GM15510 (cell line): Measurements from ENCODE around the gene CCL27.

ENCODE experiments used
- POLR2A ChIP-seq: IDR thresholded peaks from 3 replicates; pipeline ENCODE4 v1.6.1; 2011; ENCODE audit warnings: borderline replicate concordance; ENCODE audit not compliant: insufficient read length; ENCODE audit errors: extremely low read depth

Gene CCL27

GRCh38 chr9:34662526-34663302 is at the start of gene CCL27:
Gene CCL27, minus strand, starts transcription at chr9:34662657. Its CDS starts 24 bp downstream, at chr9:34662633.
- TF ChIP-seq POLR2A: no peak

GRCh38 chr9:34712140-34712539 is 49.7 kb upstream of the CCL27 start:
- TF ChIP-seq POLR2A: no peak

DNA sequence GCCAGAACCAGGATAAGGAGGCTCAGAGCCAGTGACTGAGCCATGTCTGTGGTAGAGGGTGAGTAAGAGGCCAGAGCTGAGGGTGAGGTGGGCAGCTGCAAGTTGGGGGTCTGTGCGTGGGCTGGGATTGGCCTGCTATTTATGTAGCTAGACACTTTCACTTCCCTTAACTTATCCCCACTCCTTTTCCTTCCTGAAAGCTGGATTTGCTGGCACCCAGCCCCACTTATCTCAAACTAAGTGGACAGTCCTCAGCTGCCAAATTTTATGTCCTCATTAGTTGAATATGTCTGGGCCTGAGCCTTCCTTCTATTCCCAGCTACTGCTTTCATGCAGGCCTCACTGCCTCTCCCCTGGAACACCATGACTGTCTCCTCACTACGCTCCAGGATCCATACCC is 47.6 kb upstream of the CCL27 start, which contains the start of gene CCL21:
Gene CCL21 (minus strand): TSS at position 114 of the 400 bp plus-strand sequence. CDS start 70 bp downstream, at position 44.
- no peak for TF ChIP-seq POLR2A

GRCh38 chr9:34709196-34709978 is 46.9 kb upstream of the CCL27 start:
- TF ChIP-seq POLR2A: no peak

DNA sequence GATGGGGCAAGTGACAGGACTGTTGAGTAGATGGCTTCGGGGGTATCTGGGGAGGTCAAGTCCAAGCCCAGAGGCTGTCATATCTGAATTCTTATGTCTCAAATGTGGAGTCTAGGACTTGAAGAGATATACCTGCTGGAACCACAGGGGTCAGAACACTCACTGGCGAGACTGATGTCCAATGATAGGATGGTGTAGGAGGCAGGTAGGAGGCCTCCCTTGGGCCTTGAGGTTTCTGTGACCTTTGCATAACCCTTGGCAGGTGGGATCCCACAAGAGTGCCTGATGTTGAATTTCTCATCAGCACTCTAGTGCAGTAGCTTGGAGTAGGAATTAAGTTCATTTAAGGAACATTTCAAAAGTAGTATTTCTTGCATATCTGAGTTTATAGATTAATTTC is 44.7 kb upstream of the CCL27 start:
- no peak for TF ChIP-seq POLR2A

- TF ChIP-seq POLR2A: no peak
These were observed 39.6 kb upstream of the CCL27 start for GRCh38 chr9:34701769-34702736.

DNA sequence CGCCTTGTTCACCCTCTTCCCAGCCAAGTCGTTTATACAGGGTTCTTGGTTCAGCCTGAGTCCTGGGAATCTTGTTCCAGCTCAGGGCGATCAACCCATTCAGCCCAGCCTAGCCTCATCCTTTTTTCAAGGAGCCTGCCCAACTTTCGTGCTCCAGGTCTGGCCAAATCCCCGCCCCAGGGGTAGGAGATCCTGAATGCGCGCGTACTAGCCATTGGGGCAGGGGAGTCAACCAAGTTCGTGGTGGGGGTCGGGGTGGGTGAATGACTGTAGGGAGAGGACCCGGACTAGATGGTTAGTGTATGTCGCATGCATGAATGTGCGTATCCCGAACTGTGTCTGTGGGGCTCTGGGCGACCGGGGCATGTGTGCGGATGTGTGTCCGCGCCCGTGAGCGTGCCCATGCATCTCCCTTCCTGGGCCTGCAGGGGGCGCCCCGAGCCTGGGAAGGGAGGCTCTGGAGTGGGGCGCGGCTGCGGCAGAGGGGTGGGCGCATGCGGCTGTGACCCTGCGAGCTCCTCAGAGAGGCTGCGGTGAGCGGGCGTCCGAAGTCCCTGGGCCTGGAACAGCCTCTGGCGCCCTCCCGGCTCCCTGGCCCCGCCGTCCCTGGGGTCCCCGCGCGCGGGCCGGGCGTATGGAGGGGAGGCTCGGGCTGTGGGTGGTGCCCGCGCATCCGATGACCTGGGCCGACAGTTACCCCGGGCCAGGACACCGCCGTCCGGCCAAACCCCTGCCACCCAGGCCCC is 38.7 kb upstream of the CCL27 start:
- no peak for TF ChIP-seq POLR2A

- no peak for TF ChIP-seq POLR2A
These were observed 32.4 kb upstream of the CCL27 start for GRCh38 chr9:34694811-34695210.

DNA sequence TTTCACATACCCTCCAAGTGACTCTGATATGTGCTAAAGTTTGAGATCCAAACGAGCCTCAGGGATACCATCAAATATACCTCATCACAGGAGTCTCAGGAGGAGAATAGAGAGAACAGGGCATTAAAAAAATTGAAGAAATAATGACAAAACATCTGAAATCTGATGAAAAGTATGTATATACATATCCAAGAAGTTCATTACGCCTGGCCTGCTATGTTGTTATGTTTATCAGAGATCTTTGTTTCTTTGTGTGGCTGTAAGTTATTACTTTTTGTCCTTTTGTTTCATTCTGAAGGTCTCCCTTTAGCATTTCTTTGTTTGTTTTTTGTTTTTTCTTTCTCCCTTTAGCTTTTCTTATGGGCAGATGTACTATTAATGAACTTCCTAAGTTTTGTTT is 31.1 kb upstream of the CCL27 start:
- no peak for TF ChIP-seq POLR2A

DNA sequence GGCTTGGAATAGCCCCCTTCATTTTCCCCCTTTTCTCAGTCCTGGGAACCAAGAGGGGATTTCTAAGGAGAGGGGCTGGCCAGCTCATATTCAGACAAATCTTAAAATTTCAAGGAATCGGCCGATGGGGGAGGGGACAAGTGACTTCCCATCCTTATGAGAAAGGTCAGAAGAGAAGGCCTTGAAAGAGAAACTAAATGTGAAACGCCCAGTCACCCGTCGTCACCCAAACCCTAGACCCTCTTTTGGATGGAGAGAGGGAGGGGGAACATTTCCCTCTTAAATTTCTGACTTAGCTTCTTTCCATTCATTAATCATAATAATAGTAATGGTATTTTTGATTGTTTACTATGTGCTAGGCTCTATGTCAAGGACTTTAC is 29.5 kb upstream of the CCL27 start:
- no peak for TF ChIP-seq POLR2A

DNA sequence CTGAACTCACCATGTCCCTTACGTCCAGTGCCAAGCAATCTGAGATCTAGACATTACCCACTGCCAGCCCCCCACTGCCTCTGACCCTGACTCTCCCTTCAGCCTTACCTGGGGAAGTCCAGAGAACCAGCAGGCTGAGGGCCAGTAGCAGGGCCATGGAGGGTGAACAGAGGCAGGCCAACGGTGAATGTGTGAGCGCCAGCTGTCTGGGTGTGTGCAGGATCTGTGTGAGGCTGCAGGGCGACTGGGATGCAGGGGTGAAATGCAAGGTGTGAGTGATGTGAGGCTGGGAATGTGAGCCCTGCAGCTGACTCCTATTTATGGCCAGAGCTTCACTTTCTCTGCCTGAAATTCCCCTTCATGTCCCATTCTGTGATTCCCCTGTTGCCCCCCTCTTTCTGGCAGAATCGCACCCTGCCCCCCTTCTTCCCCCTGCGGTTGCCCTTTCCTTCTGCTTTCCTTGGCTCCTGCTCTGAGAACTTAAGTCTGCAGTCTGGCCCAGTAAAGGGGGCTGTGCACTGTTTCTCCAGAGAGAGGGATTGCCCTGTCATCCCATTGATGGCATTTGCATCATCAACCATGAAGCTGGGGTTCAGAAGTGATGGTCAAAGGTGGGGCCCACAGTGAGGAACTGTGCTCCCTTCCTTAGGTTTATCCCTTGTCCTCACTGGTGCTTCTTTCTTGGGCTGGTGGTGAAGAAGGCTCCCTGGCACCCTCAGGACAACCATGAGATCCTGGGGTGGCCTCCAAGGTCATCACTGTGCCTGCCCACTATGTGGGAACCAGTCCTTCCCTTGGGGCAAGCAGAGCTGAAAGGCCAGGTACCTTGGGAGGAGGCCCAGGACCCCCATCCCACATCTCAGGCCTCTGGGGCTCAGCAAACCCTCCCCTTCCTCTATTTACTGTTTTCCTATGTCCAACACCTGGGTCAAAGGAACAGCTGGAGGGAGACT is 28.8 kb upstream of the CCL27 start, which contains the start of gene CCL19:
Gene CCL19 (minus strand): TSS at position 294 of the 953 bp plus-strand sequence. CDS start 137 bp downstream, at position 157.
- no peak for TF ChIP-seq POLR2A

DNA sequence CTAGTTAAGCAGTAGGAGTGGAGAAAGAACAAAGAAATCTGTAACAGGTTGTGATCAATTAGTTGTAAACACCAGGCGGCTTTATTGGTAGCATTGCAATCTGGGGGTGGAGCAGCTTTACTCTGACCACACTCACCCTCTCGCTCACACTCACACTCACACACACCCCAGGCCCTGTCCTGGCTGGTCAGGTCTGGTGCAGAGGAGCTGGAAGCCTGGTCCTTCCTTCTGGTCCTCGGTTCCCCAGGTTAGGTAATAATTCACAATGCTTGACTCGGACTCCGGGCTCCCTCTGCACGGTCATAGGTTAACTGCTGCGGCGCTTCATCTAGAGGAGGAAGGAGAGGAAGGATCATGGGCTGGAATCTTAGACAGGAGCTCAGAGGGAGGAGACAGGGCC is 27.1 kb upstream of the CCL27 start:
- TF ChIP-seq POLR2A: no peak

GRCh38 chr9:34689116-34689470 is 26.6 kb upstream of the CCL27 start:
- no peak for TF ChIP-seq POLR2A
